MCF 10A (cell line): ENCODE results near the gene TXNDC11. TPM values are rescaled to one million over a fixed set of nuclear protein-coding genes. Genes with fewer than 3 reads are reported as not detected.

ENCODE experiments used
- total RNA-seq: library from RNA; stranded (reverse); gene quantifications from 2 replicates; pipeline ENCODE4 v1.2.3, GENCODE V29; 2022

TXNDC11 gene
- total RNA-seq, 1 experiment from 2014 or later, result 38.2 TPM

Other genes with a start within 250 kb of the TXNDC11 start
- gene LITAF, start 155.9 kb downstream of the TXNDC11 start, total RNA-seq, result 120 and 161 TPM in 2 replicates
- 1.9 and 5.8 TPM in 2 replicates for gene SNN, start 74.4 kb downstream of the TXNDC11 start, total RNA-seq
- gene ZC3H7A, start 54.4 kb upstream of the TXNDC11 start, total RNA-seq, result 66.9 and 74.1 TPM in 2 replicates
- 302 and 406 TPM in 2 replicates for gene RSL1D1, start 108.7 kb upstream of the TXNDC11 start, total RNA-seq
- 163 and 199 TPM in 2 replicates for gene GSPT1, start 173.1 kb upstream of the TXNDC11 start, total RNA-seq
- gene NPIPB2, start 199.2 kb upstream of the TXNDC11 start, total RNA-seq, result 17.2 and 17.4 TPM in 2 replicates
- not detected in 2 replicates for gene TNFRSF17, start 222.4 kb upstream of the TXNDC11 start, total RNA-seq
- 12.0 and 13.6 TPM in 2 replicates for gene SNX29, start 233.9 kb upstream of the TXNDC11 start, total RNA-seq